ENCODE measurements around the gene WFIKKN1.
A peak's percentile ranks its signal among the peaks of the same experiment; 100 is the strongest.

WFIKKN1 gene

GRCh38 chr16:638034-638543 is 7.3 kb downstream of the WFIKKN1 start:
- DNase-seq = no peak

- DNase-seq = no peak
Measured at GRCh38 chr16:638836-639235, 8.1 kb downstream of the WFIKKN1 start.

GRCh38 chr16:640614-641013 is 9.8 kb downstream of the WFIKKN1 start:
- no peak for DNase-seq

GRCh38 chr16:641326-642188 is 10.8 kb downstream of the WFIKKN1 start, which contains the start of gene MCRIP2:
Gene MCRIP2 (plus strand): TSS chr16:641828. CDS start chr16:641992, 164 bp downstream.
- peak; percentile 60 to 67 for DNase-seq

- DNase-seq = peak in 1 of 2 donors; percentile 31
Measured at GRCh38 chr16:642189-643049, 11.6 kb downstream of the WFIKKN1 start.

GRCh38 chr16:643050-643368 is 12.2 kb downstream of the WFIKKN1 start:
- DNase-seq = no peak

GRCh38 chr16:644556-644955 is 13.8 kb downstream of the WFIKKN1 start:
- no peak for DNase-seq

- DNase-seq = no peak
Measured at GRCh38 chr16:645852-646678, 15.3 kb downstream of the WFIKKN1 start.

GRCh38 chr16:646679-647172 is 15.9 kb downstream of the WFIKKN1 start:
- DNase-seq = no peak

GRCh38 chr16:647173-647902 is 16.6 kb downstream of the WFIKKN1 start:
- no peak for DNase-seq

- DNase-seq = peak in 1 of 2 donors; percentile 34
Measured at GRCh38 chr16:648071-648780, 17.4 kb downstream of the WFIKKN1 start.

- DNase-seq = peak; percentile 91 to 92
Measured at GRCh38 chr16:648781-649589, 18.2 kb downstream of the WFIKKN1 start, which contains the start of gene WDR90. Gene WDR90 (plus strand): TSS chr16:649365. CDS start chr16:649417, 52 bp downstream.

- DNase-seq = no peak
Measured at GRCh38 chr16:649631-650030, 18.8 kb downstream of the WFIKKN1 start.

- DNase-seq = no peak
Measured at GRCh38 chr16:651844-652243, 21.1 kb downstream of the WFIKKN1 start.

- no peak for DNase-seq
Measured at GRCh38 chr16:652454-653305, 21.9 kb downstream of the WFIKKN1 start.

GRCh38 chr16:654034-654433 is 23.2 kb downstream of the WFIKKN1 start:
- DNase-seq = no peak

GRCh38 chr16:657487-657886 is 26.7 kb downstream of the WFIKKN1 start:
- no peak for DNase-seq

- no peak for DNase-seq
Measured at GRCh38 chr16:658679-659571, 28.1 kb downstream of the WFIKKN1 start.

All from activated CD4-positive, alpha-beta T cell treated with anti-CD3 and anti-CD28 coated beads for 4 hours (primary cell).